Neural progenitor cell (in vitro differentiated cells): ENCODE measurements around the gene SLC19A1.

Source experiments
- CTCF ChIP-seq: fragments of 200-600 bp; sonication (generic); IDR thresholded peaks from 2 replicates; pipeline ENCODE4 v1.5.1; 2017; ENCODE audit warnings: antibody characterized with exemption, mild to moderate bottlenecking
- EZH2 ChIP-seq: fragments of 200-600 bp; sonication (generic); IDR thresholded peaks from 2 replicates; pipeline ENCODE4 v1.6.1; 2017; ENCODE audit warnings: antibody characterized with exemption, mild to moderate bottlenecking, moderate library complexity

- TF ChIP-seq EZH2: no peak
- no peak for TF ChIP-seq CTCF
Measured at GRCh38 chr21:45578811-45579381, 36.7 kb upstream of the SLC19A1 start.
